ENCODE measurements around the gene DBNDD1.
"Not testable (repeated sequence)": the region's sequence is repeated elsewhere in the genome, so short reads cannot be mapped to it uniquely, and the experiment has no call there.

- TF ChIP-seq ZNF274 (IDR thresholded peaks at IDR 0.05; ENCODE audit: low read depth, low read length); YY1 (IDR thresholded peaks at IDR 0.05; ENCODE audit: insufficient read depth, insufficient read length): not testable (repeated sequence)
Measured at GRCh38 chr16:89994721-89995474, 24.4 kb downstream of the DBNDD1 start.
